Adipose tissue (tissue), 3 donors: ENCODE data around the gene ENTR1. TPM values are rescaled to one million over a fixed set of nuclear protein-coding genes. Genes with fewer than 3 reads are reported as not detected.
"Not testable (repeated sequence)": the region's sequence is repeated elsewhere in the genome, so short reads cannot be mapped to it uniquely, and the experiment has no call there.

Experiments used
- H3K27ac ChIP-seq: one replicate; pipeline ENCODE4 v1.5.1; 2013; ENCODE audit warnings: low read depth, low read length
- WGBS, 3 donors: extraction: QIAGEN DNeasy Blood & Tissue Kit; methylation state at CpG; one replicate each; pipeline ENCODE4 v1.1.7; 2013; 5-methylcytosine and 5-hydroxymethylcytosine counted together
- polyA plus RNA-seq, 3 donors: library from polyadenylated mRNA; stranded (reverse); fragments of 200-250 nt; gene quantifications; one replicate each; pipeline ENCODE4 v1.2.3, GENCODE V29; 2013
- donor health status: healthy with polysubstance abuse.
- donor health status: Bipolar disorder and iron deficiency.
- donor health status: healthy.

The ENTR1 gene
- polyA plus RNA-seq, 3 donors = 22.3 to 28.2 (median 24.7) TPM

DNA sequence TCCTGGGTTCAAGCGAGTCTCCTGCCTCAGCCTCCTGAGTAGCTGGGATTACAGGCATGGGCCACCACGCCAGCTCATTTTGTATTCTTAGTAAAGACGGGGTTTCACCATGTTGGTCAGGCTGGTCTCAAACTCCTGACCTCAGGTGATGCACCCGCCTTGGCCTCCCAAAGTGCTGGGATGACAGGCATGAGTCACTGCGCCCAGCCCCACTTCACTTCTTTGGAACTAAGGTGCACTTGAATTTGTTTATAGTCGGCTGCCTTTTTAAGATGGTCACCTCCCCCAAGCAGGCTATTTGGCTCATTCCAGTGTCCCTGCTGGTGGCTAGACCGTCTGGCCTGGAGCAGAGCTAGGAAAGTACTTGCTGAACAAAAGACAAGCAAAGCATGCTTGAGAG is 15.0 kb upstream of the ENTR1 start:
- not testable (repeated sequence) for H3K27ac ChIP-seq
- 85 to 87% (median 87%) methylated on average over 7 of the region's 7 CpGs for WGBS, 3 donors

GRCh38 chr9:136424750-136425362 is 14.4 kb upstream of the ENTR1 start:
- H3K27ac ChIP-seq = no peak overlapping the region
- WGBS, 3 donors = 83 to 91% (median 88%) methylated on average over 27 of the region's 27 CpGs

DNA sequence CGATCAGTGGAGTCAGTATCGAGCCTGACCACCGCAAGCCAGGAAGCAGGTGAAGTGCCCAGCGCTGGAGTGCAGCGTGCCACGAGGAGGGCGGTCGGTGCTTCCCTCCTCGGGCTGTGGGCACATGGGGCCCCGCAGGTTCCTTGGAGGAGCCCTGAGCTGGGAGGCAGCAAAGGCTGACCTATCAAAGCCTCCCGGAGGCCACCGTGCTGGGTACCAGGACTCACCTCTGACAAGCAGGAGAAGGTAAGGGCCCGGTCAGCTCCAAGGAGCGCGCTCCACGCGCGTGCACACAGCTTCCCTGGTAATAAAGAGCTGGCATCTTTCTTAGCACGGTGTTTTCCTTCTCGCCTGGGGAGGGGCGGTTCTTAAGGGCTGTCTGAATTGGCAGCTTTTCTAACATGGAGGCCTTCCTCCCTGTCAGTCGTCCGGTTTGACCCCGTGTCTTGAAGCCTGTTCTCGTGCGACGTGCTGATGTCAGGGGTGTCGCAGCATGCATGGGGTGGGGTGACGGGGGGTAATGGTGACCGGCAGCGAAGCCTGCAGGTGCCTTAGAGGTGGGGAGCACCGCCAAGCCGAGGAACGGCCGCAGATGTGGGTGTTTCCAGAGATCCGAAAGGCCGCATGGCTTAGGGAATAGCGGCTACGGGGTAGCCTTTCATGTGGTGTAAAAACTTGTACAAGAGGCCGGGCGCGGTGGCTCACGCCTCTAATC is 13.2 kb upstream of the ENTR1 start:
- WGBS, 3 donors = 93 to 97% (median 95%) methylated on average over 43 of the region's 43 CpGs
- no peak overlapping the region for H3K27ac ChIP-seq

DNA sequence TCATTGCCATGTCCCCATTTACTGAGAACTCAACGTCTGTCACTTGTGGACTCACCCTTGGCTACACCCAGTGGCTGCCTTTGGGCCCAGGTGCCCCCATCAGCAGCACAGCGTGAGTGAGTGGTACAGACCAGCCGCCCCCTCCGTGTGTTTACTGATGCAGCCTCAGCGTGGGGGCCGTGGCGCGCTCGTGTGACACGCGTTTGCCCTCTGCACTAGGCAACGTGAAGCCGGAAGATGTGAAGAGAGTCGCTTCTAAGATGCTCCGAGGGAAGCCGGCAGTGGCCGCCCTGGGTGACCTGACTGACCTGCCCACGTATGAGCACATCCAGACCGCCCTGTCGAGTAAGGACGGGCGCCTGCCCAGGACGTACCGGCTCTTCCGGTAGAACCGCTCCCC is 12.5 kb upstream of the ENTR1 start:
- no peak overlapping the region for H3K27ac ChIP-seq
- 93 to 96% (median 93%) methylated on average over 26 of the region's 26 CpGs for WGBS, 3 donors

DNA sequence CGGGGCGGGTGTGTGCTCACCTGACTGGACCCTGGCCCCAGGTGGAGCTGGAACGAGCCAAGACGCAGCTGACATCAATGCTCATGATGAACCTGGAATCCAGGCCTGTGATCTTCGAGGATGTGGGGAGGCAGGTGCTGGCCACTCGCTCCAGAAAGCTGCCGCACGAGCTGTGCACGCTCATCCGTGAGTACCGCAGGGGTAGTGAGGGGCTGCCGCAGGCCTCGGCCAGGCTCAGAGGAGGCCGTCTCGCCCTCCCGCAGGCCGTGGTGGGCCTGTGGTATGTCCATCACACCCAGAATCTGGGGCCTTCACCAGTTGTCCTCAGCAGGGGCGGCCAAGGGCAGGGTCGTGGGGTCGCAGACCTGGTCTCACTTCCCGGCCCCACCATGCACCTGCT is 11.4 kb upstream of the ENTR1 start:
- 89 to 97% (median 93%) methylated on average over 20 to 21 of the region's 21 CpGs for WGBS, 3 donors
- H3K27ac ChIP-seq = no peak overlapping the region

- WGBS, 3 donors = 87 to 93% (median 92%) methylated on average over 12 of the region's 12 CpGs
- H3K27ac ChIP-seq = no peak overlapping the region
Measured at GRCh38 chr9:136419092-136419420, 8.6 kb upstream of the ENTR1 start.

DNA sequence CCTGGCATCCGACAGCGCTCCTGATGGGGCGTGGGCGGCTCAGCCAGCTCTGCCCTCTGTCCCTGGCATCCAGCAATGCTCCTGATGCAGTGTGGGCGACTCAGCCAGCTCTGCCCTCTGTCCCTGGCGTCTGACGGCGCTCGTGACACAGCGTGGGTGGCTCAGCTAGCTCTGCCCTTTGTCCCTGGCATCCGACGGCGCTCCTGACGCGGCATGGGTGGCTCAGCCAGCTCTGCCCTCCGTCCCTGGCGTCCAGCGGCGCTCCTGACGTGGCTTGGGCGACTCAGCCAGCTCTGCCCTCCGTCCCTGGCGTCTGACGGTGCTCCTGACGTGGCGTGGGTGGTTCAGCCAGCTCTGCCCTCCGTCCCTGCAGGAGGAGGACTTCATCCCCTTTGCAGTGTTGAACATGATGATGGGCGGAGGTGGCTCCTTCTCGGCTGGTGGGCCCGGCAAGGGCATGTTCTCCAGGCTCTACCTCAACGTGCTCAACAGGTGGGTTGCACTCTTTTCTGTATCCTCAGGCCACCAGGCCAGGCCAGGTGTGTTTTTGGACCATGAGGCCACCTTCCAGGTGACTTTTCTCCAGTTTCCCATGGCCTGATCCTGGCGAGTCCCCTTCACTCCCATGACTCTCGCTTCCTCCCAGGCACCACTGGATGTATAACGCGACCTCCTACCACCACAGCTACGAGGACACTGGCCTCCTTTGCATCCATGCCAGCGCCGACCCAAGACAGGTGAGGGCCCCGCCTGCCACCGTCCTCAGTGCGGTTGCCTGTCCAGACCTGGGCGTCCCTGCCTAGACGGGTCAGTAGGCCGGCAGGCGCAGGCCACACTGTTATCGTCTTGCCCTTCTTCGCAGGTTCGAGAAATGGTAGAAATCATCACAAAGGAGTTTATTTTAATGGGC is 8.0 kb upstream of the ENTR1 start:
- 92 to 95% (median 95%) methylated on average over 48 of the region's 48 CpGs for WGBS, 3 donors
- H3K27ac ChIP-seq = no peak overlapping the region

GRCh38 chr9:136416914-136417313 is 6.5 kb upstream of the ENTR1 start:
- 88 to 94% (median 92%) methylated on average over 19 of the region's 19 CpGs for WGBS, 3 donors
- no peak overlapping the region for H3K27ac ChIP-seq

GRCh38 chr9:136416427-136416826 is 6.0 kb upstream of the ENTR1 start:
- no peak overlapping the region for H3K27ac ChIP-seq
- 96 to 98% (median 96%) methylated on average over 8 of the region's 8 CpGs for WGBS, 3 donors

GRCh38 chr9:136412962-136413361 is 2.5 kb upstream of the ENTR1 start:
- WGBS, 3 donors = 66 to 73% (median 69%) methylated on average over 9 of the region's 9 CpGs
- no peak overlapping the region for H3K27ac ChIP-seq

GRCh38 chr9:136411378-136411777 is 964 bp upstream of the ENTR1 start:
- 21 to 49% (median 48%) methylated on average over 4 of the region's 4 CpGs for WGBS, 3 donors
- no peak overlapping the region for H3K27ac ChIP-seq

DNA sequence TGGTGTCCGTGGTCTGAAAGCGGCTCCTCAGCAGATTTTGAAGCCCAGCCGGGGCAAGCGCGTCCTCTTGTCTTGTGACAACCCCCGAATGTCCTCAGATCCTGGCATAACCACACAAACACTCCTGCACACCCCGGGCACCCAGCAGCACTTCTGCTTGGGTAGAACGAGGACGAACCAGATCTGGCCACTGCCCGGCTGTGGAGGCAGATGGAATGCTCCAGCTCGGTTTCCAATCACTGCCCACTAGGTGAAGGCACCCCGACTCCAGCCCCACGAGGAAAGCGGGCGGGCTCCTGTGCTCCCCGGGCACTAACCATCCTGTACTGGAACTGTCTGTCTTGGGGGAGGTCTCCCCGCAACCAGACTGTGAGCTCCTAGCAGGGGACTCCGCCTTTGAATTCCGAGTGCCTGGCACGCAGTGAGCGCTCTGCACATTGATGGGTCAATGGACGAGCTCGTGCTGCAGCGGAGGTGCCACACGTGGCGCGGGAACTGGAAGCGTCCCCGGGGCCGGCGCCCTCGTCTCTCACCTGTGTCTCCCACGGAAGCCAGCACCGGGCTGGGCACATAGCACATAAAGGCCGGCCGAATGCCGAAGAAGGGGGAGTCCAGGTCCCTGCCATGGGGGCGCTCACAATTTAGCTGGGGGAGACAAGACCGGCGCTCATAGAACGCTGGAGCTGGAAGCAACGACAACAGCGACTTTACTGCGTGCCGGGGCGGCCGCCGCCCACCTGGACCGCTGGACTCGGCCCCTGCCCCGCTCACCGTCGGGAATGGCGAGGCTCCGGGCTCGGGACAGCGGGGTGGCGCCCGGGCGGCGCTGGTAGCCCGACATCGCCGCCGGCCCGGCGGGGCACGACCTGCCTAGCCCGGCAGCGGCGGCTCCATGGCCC is 608 bp downstream of the ENTR1 start:
- H3K27ac ChIP-seq = no peak overlapping the region
- WGBS, 3 donors = 8 to 11% (median 9%) methylated on average over 64 to 71 of the region's 71 CpGs

DNA sequence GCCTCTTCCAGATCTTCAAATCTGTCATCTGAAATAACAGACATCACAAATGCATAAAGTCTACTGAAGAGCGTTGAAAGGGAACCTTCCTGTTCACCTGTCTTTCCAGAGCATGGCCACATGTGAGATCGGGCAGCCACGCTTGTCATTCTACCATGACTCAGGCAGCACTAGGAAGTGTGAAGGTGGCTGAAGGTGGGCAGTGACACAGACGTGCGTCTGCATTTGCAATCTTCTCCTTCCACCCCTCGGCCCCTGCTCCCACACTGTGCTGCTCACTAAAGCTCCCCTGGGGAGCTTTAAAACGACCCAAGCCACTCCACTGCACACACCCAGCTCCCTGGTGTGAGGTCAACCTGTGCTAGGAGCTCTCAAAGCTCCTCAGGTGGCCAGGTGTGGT is 2.5 kb downstream of the ENTR1 start:
- WGBS, 3 donors = 86 to 89% (median 87%) methylated on average over 7 of the region's 7 CpGs
- H3K27ac ChIP-seq = no peak overlapping the region

DNA sequence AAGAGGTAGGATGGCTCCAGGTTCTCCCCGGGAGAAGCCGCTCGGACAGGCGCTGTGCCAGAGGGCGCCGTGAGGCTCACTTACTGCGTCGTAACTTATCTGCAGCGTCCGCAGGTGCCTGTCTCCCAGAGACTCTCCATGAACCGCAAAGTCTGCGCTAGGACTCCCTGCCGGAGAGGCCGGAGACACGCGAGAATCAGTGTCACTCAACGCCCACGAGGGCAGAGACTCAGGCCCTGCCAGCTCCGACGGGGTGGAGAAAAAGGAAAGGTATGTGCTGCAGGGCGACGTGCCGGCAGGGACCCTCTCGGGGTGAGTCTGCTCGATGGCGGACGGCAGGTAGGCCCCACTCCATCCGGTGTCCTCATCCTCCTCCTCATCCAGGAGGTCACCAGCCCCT is 3.4 kb downstream of the ENTR1 start:
- not testable (repeated sequence) for H3K27ac ChIP-seq
- WGBS, 3 donors = 91 to 94% (median 93%) methylated on average over 28 of the region's 28 CpGs

GRCh38 chr9:136405904-136406303 is 4.5 kb downstream of the ENTR1 start:
- H3K27ac ChIP-seq = not testable (repeated sequence)
- WGBS, 3 donors = 91 to 93% (median 93%) methylated on average over 10 of the region's 10 CpGs

DNA sequence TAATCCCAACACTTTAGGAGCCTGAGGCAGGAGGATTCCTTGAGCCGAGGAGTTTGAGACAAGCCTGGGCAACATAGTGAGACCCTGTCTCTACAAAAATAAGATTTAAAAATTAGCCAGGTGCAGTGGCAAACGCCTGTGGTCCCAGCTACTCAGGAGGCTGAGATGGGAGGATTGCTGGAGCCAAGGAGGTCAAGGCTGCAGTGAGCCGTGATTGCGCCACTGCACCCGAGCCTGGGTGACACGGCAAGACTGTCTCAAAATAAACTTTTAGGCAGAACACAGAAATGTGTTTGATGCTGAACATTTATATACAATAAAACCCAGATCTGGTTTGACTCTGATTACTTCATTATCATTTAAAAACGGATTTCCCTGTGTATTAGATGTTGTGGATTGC is 4.9 kb downstream of the ENTR1 start:
- H3K27ac ChIP-seq = no peak overlapping the region
- WGBS, 3 donors = 82 to 87% (median 86%) methylated on average over 7 of the region's 7 CpGs

DNA sequence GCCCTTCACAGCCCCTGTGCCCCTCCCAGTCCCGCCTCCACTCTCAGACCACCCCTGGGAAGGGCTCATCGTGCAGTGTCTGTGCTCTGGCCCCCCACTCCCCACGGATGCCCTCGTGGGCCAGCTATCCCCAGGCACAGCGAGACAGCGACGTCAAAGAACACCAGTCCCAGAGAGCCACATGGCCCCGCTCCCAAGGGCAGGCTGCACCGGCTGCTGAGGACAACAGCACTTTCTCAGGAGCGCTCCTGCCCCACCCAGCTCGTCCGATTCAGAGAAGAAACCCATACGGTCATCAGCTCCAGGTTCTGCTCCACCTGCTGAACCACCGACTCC is 5.6 kb downstream of the ENTR1 start:
- H3K27ac ChIP-seq = no peak overlapping the region
- WGBS, 3 donors = 87 to 92% (median 91%) methylated on average over 14 of the region's 14 CpGs

DNA sequence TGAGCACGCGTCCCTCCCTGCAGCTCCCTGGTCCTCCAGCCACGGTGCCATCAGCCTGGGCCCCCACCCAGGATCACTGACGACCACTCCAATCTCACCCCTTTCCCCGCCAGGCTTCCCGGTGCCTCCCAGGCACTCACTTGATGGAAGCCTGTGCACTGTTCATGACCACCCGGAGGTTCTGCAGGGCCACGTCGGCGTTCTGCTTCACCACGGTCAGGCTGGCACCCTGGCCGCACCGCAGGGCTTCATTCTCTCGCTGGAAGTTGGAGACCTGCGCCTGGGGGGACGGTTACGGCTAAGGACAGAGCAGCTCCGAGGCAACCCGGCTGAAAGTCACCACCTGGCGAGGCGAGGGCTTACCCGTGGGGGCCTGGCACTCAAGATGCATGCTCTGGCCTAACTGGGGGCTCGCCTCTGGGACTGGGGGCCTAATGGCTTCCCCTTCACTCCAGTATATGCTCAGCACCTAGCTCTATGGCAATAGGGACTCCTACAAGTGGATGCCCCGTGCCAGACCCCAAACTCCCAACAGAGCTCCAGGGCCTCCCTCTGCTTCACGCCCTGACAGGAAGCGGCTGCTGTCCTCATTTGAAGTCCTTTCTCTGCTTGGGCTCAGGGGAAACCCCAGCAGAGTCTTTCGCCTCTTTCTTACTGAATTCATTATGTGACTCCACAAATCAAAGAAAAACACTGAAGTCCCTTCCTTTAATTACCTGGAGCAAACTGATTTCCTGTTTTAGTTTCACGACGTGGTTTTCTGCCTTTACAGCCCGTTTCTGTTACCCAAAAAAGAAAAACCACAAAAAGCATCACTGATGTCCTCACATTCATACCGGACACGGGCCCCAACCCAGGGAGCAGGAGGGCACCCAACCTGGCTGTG is 6.3 kb downstream of the ENTR1 start:
- no peak overlapping the region for H3K27ac ChIP-seq
- 82 to 90% (median 86%) methylated on average over 32 of the region's 32 CpGs for WGBS, 3 donors
